Panc1 (cell line): Measurements from ENCODE around the gene AP3B1.

Experiments
- CTCF ChIP-seq: fragments of 450-650 bp; IDR thresholded peaks from 2 replicates; pipeline ENCODE4 v1.5.1; 2017; ENCODE audit warnings: mild to moderate bottlenecking
- POLR2AphosphoS5 ChIP-seq: IDR thresholded peaks from 2 replicates; pipeline ENCODE4 v1.6.1; 2012; ENCODE audit warnings: mild to moderate bottlenecking, low read depth, low read length, moderate library complexity
- REST ChIP-seq, 2 experiments: IDR thresholded peaks; 2 replicates each; pipeline ENCODE4 v1.6.1; 2011 to 2012; ENCODE audit warnings: low read depth in 2 of 2, control low read depth in 1 of 2, low read length in 1 of 2, mild to moderate bottlenecking in 1 of 2, moderate library complexity in 1 of 2; ENCODE audit not compliant: insufficient read depth in 1 of 2

GRCh38 chr5:78113689-78114264 lies 180.7 kb downstream of the AP3B1 start:
- TF ChIP-seq CTCF (no peak), POLR2AphosphoS5 (no peak), REST (IDR thresholded peaks at IDR 0.05; ENCODE audit: insufficient read depth in 1 of 2, low read depth in 2 of 2, low read length in 1 of 2) (no peak)
